ENCODE measurements around the gene AGFG2.
"Not testable (repeated sequence)": the region's sequence is repeated elsewhere in the genome, so short reads cannot be mapped to it uniquely, and the experiment has no call there.

The AGFG2 gene

DNA sequence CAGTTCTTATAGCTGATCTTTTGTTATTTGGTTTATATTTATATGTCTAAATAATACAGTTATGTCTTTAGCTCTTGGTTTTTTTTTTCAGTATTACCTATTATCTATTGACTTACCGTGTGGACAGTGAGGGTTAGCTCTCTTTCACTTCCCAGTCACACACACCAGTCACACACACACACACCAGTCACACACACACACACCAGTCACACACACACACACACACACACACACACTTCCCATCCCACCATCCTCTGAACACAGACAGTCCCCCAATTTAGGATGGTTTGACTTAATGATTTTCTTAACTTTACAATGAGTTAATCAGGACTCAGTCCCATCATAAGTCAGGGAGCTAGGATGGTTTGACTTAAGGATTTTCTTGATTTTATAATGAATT lies 18.9 kb upstream of the AGFG2 start (continued):
- TF ChIP-seq, protein P1, sequence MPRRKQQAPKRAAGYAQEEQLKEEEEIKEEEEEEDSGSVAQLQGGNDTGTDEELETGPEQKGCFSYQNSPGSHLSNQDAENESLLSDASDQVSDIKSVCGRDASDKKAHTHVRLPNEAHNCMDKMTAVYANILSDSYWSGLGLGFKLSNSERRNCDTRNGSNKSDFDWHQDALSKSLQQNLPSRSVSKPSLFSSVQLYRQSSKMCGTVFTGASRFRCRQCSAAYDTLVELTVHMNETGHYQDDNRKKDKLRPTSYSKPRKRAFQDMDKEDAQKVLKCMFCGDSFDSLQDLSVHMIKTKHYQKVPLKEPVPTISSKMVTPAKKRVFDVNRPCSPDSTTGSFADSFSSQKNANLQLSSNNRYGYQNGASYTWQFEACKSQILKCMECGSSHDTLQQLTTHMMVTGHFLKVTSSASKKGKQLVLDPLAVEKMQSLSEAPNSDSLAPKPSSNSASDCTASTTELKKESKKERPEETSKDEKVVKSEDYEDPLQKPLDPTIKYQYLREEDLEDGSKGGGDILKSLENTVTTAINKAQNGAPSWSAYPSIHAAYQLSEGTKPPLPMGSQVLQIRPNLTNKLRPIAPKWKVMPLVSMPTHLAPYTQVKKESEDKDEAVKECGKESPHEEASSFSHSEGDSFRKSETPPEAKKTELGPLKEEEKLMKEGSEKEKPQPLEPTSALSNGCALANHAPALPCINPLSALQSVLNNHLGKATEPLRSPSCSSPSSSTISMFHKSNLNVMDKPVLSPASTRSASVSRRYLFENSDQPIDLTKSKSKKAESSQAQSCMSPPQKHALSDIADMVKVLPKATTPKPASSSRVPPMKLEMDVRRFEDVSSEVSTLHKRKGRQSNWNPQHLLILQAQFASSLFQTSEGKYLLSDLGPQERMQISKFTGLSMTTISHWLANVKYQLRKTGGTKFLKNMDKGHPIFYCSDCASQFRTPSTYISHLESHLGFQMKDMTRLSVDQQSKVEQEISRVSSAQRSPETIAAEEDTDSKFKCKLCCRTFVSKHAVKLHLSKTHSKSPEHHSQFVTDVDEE (CRISPR knock-in tag; IDR thresholded peaks at IDR 0.05), result no peak
- TF ChIP-seq ZNF565 (CRISPR knock-in tag; conservative IDR thresholded peaks at IDR 0.05; ENCODE audit: low read depth), result no peak
- no peak for TF ChIP-seq ARNTL (CRISPR knock-in tag; IDR thresholded peaks at IDR 0.05; ENCODE audit: borderline replicate concordance, low read depth)
- no peak for TF ChIP-seq ZNF8 (CRISPR knock-in tag; IDR thresholded peaks at IDR 0.05)
- no peak for TF ChIP-seq PPARA (CRISPR knock-in tag; IDR thresholded peaks at IDR 0.05; ENCODE audit: borderline replicate concordance)

DNA sequence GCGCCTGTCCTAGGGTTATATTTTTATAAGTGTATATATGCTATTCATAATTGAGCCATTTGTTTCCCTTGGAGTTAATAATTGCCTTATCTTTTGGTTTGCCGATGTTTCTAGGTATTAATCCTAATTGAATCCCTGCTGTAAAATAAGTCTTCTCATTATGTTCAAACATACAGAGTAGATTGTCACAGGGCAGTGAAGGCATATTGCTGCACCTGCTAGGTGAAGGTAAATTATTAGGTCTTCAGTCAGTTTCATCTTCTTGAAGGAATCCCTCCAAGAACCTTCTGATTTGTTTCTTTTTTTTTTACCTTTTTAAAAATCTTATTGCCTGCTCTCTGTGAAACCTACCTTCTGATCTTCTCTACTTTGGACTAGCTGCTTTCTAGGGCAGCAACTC lies 17.9 kb upstream of the AGFG2 start:
- ATAC-seq, result no peak
- TF ChIP-seq TOX (CRISPR knock-in tag; IDR thresholded peaks at IDR 0.05; ENCODE audit: borderline replicate concordance) (no peak), BACH2 (CRISPR knock-in tag; IDR thresholded peaks at IDR 0.05; ENCODE audit: borderline replicate concordance) (no peak), ISL1 (CRISPR knock-in tag; IDR thresholded peaks at IDR 0.05) (no peak), ZNF70 (CRISPR knock-in tag; IDR thresholded peaks at IDR 0.05) (no peak), SNAI2 (CRISPR knock-in tag; IDR thresholded peaks at IDR 0.05) (no peak), ARNTL (CRISPR knock-in tag; IDR thresholded peaks at IDR 0.05; ENCODE audit: borderline replicate concordance, low read depth) (no peak), ZFP3 (CRISPR knock-in tag; IDR thresholded peaks at IDR 0.05) (no peak), ZC3H10 (CRISPR knock-in tag; IDR thresholded peaks at IDR 0.05) (no peak), ZNF8 (CRISPR knock-in tag; IDR thresholded peaks at IDR 0.05) (no peak)
- TF ChIP-seq, protein P1 (CRISPR knock-in tag; IDR thresholded peaks at IDR 0.05), result no peak
- TF ChIP-seq, protein P2, sequence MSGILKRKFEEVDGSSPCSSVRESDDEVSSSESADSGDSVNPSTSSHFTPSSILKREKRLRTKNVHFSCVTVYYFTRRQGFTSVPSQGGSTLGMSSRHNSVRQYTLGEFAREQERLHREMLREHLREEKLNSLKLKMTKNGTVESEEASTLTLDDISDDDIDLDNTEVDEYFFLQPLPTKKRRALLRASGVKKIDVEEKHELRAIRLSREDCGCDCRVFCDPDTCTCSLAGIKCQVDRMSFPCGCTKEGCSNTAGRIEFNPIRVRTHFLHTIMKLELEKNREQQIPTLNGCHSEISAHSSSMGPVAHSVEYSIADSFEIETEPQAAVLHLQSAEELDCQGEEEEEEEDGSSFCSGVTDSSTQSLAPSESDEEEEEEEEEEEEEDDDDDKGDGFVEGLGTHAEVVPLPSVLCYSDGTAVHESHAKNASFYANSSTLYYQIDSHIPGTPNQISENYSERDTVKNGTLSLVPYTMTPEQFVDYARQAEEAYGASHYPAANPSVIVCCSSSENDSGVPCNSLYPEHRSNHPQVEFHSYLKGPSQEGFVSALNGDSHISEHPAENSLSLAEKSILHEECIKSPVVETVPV (CRISPR knock-in tag; IDR thresholded peaks at IDR 0.05), result no peak

DNA sequence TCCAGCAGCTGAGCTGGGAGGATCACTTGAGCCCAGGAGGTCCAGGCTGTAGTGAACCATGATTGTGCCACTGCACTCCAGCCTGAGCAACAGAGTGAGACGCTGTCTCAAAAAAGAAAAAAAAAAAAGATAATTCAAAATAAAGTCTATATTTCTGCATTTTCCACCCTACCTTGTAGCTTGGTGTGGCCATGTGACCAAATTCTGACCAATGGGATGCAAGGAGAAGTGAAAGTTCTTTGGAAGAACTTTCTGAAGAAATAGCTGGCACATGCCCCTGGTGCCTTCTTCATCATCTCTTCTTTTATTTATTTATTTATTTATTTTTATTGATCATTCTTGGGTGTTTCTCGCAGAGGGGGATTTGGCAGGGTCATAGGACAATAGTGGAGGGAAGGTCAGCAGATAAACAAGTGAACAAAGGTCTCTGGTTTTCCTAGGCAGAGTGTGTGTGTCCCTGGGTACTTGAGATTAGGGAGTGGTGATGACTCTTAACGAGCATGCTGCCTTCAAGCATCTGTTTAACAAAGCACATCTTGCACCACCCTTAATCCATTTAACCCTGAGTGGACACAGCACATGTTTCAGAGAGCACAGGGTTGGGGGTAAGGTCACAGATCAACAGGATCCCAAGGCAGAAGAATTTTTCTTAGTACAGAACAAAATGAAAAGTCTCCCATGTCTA lies 17.0 kb upstream of the AGFG2 start:
- ATAC-seq, result not testable (repeated sequence)

DNA sequence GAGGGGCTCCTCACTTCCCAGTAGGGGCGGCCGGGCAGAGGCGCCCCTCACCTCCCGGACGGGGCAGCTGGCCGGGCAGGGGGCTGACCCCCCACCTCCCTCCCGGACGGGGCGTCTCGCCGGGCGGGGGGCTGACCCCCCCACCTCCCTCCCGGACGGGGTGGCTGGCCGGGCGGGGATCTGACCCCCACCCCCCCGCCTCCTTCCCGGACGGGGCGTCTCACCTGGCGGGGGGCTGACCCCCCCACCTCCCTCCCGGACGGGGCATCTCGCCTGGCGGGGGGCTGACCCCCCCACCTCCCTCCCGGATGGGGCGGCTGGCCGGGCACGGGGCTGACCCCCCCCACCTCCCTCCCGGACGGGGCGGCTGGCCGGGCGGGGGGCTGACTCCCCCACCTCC lies 15.8 kb upstream of the AGFG2 start:
- ATAC-seq, result not testable (repeated sequence)

DNA sequence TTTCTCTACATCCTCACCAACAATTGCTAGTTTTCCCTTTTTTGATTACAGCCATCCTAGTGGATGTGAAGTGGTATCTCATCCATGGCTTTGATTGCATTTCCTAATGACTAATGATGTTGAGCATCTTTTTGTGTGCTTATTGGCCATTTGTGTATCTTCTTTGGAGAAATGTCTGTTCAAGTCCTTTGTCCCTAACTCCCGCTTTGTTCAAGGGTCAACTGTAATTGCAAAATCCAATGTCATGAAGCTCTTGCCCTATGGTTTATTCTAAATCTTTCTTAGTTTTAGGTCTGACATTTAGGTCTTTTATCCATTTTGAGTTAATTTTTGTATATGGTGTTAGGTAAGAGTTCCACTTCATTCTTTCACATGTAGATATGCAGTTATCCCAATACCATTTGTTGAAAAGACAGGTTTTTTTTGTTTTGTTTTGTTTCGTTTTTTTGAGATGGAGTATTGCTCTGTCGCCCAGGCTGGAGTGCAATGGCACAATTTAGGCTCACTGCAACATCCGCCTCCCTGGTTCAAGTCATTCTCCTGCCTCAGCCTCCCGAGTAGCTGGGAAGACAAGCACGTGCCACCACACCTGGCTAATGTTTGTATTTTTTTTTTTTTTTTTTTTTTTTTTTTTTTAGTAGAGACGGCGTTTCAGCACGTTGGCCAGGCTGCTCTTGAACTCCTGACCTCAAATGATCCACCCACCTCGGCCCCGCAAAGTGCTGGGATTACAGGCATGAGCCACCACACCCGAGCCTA lies 10.7 kb upstream of the AGFG2 start:
- ATAC-seq, result not testable (repeated sequence)

DNA sequence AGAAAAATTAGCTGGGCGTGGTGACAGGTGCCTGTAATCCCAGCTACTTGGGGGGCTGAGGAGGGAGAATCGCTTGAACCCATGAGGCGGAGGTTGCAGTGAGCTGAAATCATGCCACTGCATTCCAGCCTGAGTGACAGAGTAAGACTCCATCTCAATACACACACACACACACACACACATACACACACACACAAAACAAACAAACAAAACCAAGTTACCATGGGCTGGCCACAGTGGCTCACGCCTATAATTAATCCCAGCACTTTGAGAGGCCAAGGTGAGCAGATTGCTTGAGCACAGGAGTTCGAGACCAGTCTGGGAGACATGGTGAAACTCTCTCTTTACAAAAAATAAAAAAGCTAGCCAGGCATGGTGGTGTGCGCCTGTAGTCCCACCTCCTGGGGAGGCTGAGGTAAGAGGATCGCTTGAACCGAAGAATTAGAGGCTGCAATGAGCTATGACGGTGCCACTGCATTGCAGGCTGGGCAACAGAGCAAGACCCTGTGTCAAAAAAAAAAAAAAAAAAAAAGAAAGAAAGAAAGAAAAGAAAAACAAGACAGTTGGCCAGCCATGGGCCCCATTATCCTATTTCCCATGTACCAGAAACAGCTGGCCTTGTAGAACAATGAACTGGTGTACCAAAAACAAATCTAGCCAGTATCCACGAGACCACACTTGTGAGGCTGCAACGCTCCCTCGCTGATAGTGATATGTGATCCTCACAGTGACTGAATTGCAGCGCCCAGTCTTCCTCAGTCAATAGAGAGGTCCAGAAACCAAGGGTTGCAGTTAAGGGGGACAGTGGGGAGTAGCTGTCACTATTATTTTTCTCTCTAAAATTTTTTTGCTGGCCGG lies 6.6 kb upstream of the AGFG2 start:
- no peak for ATAC-seq
- TF ChIP-seq PPARA (CRISPR knock-in tag; IDR thresholded peaks at IDR 0.05; ENCODE audit: borderline replicate concordance) (no peak), TOX (CRISPR knock-in tag; IDR thresholded peaks at IDR 0.05; ENCODE audit: borderline replicate concordance) (no peak), RARB (CRISPR knock-in tag; IDR thresholded peaks at IDR 0.05) (no peak), ZFP3 (CRISPR knock-in tag; IDR thresholded peaks at IDR 0.05) (no peak), ZC3H10 (CRISPR knock-in tag; IDR thresholded peaks at IDR 0.05) (no peak), ZFP30 (CRISPR knock-in tag; IDR thresholded peaks at IDR 0.05) (no peak), ZNF70 (CRISPR knock-in tag; IDR thresholded peaks at IDR 0.05) (no peak), TCF4 (CRISPR knock-in tag; IDR thresholded peaks at IDR 0.05; ENCODE audit: borderline replicate concordance) (no peak)
- TF ChIP-seq, protein P1 (CRISPR knock-in tag; IDR thresholded peaks at IDR 0.05), result no peak
- TF ChIP-seq, protein P3, sequence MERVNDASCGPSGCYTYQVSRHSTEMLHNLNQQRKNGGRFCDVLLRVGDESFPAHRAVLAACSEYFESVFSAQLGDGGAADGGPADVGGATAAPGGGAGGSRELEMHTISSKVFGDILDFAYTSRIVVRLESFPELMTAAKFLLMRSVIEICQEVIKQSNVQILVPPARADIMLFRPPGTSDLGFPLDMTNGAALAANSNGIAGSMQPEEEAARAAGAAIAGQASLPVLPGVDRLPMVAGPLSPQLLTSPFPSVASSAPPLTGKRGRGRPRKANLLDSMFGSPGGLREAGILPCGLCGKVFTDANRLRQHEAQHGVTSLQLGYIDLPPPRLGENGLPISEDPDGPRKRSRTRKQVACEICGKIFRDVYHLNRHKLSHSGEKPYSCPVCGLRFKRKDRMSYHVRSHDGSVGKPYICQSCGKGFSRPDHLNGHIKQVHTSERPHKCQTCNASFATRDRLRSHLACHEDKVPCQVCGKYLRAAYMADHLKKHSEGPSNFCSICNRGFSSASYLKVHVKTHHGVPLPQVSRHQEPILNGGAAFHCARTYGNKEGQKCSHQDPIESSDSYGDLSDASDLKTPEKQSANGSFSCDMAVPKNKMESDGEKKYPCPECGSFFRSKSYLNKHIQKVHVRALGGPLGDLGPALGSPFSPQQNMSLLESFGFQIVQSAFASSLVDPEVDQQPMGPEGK (CRISPR knock-in tag; IDR thresholded peaks at IDR 0.05; ENCODE audit: borderline replicate concordance), result no peak

All from SK-N-SH treated with all-trans-retinoic acid at 6 μM for 48 hours (cell line).